ENCODE results near the gene PFKFB4. TPM values are rescaled to one million over a fixed set of nuclear protein-coding genes. Genes with fewer than 3 reads are reported as not detected.

Gene PFKFB4
- total and polyA plus RNA-seq, 9 of the 15 experiments (the other 6 are each of a cell fraction or from before 2014, with no cell fraction given), result 0.92 to 56.3 (median 13.5) TPM

- no peak for TF ChIP-seq E2F4 (CRISPR knock-in tag; IDR thresholded peaks at IDR 0.05; ENCODE audit: low read depth)
- no peak for TF ChIP-seq EWSR1 (IDR thresholded peaks at IDR 0.05; ENCODE audit: borderline replicate concordance, low read depth, partially characterized antibody)
- no peak for TF ChIP-seq POLR2B (IDR thresholded peaks at IDR 0.05; ENCODE audit: low read depth, partially characterized antibody)
- TF ChIP-seq PHB2 (IDR thresholded peaks at IDR 0.05; ENCODE audit: low read depth), result no peak
Observed at GRCh38 chr3:48502121-48502520, 54.5 kb downstream of the PFKFB4 start (continued).

DNA sequence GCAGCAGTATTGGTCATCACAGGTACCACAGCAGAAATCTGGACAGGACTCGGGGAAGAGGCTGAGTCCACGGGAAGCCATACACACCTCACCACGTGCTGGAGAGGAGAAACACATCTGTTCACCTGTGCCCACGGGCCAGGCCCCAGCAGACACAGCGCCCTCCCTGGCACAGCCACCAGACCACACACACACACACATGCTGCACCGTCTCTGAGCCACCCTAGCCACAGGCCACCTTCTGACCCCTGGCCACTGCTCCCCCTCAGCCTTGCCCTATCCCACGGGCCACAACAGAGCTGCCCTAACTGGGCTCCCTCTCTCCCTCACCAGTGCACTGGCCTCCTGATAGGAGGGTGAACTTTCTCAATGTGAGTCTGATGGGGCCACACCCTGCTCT, 55.4 kb downstream of the PFKFB4 start:
- H3K4me2 ChIP-seq (ENCODE audit: insufficient read depth, low read length), result no peak overlapping the region
- POLR2A ChIA-PET, result interaction anchor here (1.4 kb wide), 1 partner anchor 28 kb away, joined by 5 read pairs; no protein-coding TSS in a partner anchor
- CTCF ChIA-PET (ENCODE audit: low intra/inter-chr PET ratio), result no interaction called here
- no peak for FAIRE-seq
- intact Hi-C loops (cut with micrococcal nuclease) (loop anchor here (10.0 kb wide), 1 partner anchor 96 kb away; no protein-coding TSS in a partner anchor), in situ Hi-C loops (cut with MboI) (no loop called here)
- peak overlapping the region in 1 of 2 experiments; percentile 68; a peak in 2 of 4 replicates for H3K9ac ChIP-seq (ENCODE audit: insufficient read depth in 1 of 2, low read depth in 2 of 2, low read length in 2 of 2)
- no peaks in the 10 kb centered on the region for H4K20me1 ChIP-seq (replicated peaks; ENCODE audit: control insufficient read depth, insufficient read depth, low read length)
- H3K4me3 ChIP-seq, result no peak overlapping the region
- H3K27me3 ChIP-seq (ENCODE audit: control insufficient read depth in 2 of 2, insufficient read depth in 2 of 2, low read length in 2 of 2), result no peaks in the 10 kb centered on the region
- H3K79me2 ChIP-seq (ENCODE audit: control insufficient read depth, insufficient read depth, low read length), result no peaks in the 10 kb centered on the region
- peaks cover 5 to 34% of the 10 kb centered on the region in 2 experiments; a peak in 4 of 5 replicates for H3K4me1 ChIP-seq (replicated peaks in 1 of 2; ENCODE audit: control insufficient read depth in 2 of 2, insufficient read depth in 2 of 2, low read length in 2 of 2)
- 38% methylated on average over 5 of the region's 7 CpGs for WGBS (ENCODE audit: insufficient coverage, low coverage, missing lambda C conversion rate)
- H2AFZ ChIP-seq (ENCODE audit: low read depth, low read length), result no peak overlapping the region
- TF ChIP-seq PBX2 (CRISPR knock-in tag; IDR thresholded peaks at IDR 0.05; ENCODE audit: low read depth) (no peak), PBX2 (tag; conservative IDR thresholded peaks at IDR 0.05; ENCODE audit: low read depth) (no peak), FOXA3 (CRISPR knock-in tag; conservative IDR thresholded peaks at IDR 0.05 in 1 of 2, IDR thresholded peaks at IDR 0.05 in 1 of 2) (no peak), GABPB1 (CRISPR knock-in tag; IDR thresholded peaks at IDR 0.05) (no peak), CXXC5 (CRISPR knock-in tag; IDR thresholded peaks at IDR 0.05) (no peak)
- no peak overlapping the region for H3K27ac ChIP-seq (ENCODE audit: extremely low read depth, low read depth, low read length)
- BruUV-seq (replicated peaks), result no TSS peak
- H3K9me1 ChIP-seq (ENCODE audit: control insufficient read depth, insufficient read depth, low read length), result no peaks in the 10 kb centered on the region
- no peak for DNase-seq (ENCODE audit: extremely low read depth in 1 of 4, low spot score in 3 of 4)
- H3K9me3 ChIP-seq (replicated peaks; ENCODE audit: control insufficient read depth, insufficient read depth, low read depth, low read length), result no peaks in the 10 kb centered on the region
- ATAC-seq, result no peak
- no peaks in the 10 kb centered on the region for H3K36me3 ChIP-seq (ENCODE audit: control insufficient read depth, insufficient read depth, low read length)

Measured in K562 (cell line).